Activated CD4-positive, alpha-beta T cell treated with anti-CD3 and anti-CD28 coated beads for 36 hours (primary cell): ENCODE results near the gene SDK1. TPM values are rescaled to one million over a fixed set of nuclear protein-coding genes. Genes with fewer than 3 reads are reported as not detected.

Source experiments
- ATAC-seq: fragments of 200-7000 bp; cut with Tn5 transposase; one replicate; pipeline ENCODE4 v1.10.0; 2021; ENCODE audit warnings: mild to moderate bottlenecking, moderate library complexity
- CTCF ChIA-PET: fragments of 350-600 bp; sonication (Branson Sonifier 250); formaldehyde crosslinking; loops from one replicate; lab custom pipeline; 2021; ENCODE audit warnings: antibody characterized with exemption; lab: Charles Lee
- POLR2A ChIA-PET: fragments of 350-600 bp; sonication (Branson Sonifier 250); formaldehyde crosslinking; loops from one replicate; lab custom pipeline; 2021; ENCODE audit warnings: antibody characterized with exemption, inconsistent platforms; lab: Charles Lee
- DNase-seq: peaks from one replicate; pipeline ENCODE4 v3.0.0-alpha.2; 2020
- H3K27ac Mint-ChIP-seq: one replicate; pipeline ENCODE4 v1.8.0; 2021; ENCODE audit warnings: mixed read lengths
- H3K27me3 Mint-ChIP-seq: one replicate; pipeline ENCODE4 v1.8.0; 2021; ENCODE audit warnings: mixed read lengths
- H3K36me3 Mint-ChIP-seq: one replicate; pipeline ENCODE4 v1.8.0; 2021; ENCODE audit warnings: low read depth, mixed read lengths
- H3K4me1 Mint-ChIP-seq: one replicate; pipeline ENCODE4 v1.8.0; 2021; ENCODE audit warnings: mixed read lengths
- H3K4me3 Mint-ChIP-seq: one replicate; pipeline ENCODE4 v1.8.0; 2021; ENCODE audit warnings: mild to moderate bottlenecking, moderate library complexity, mixed read lengths
- H3K9me3 Mint-ChIP-seq: one replicate; pipeline ENCODE4 v1.8.0; 2021; ENCODE audit warnings: low read depth, mixed read lengths
- intact Hi-C, 2 experiments: fragments of 100-400 bp; cut with DNase I in 1 of 2; cut with micrococcal nuclease in 1 of 2; formaldehyde crosslinking; loops; one replicate each; pipeline versions ENCODE4 v1.14.2 to v1.15.1; 2022 to 2024; cut with DNase I, micrococcal nuclease
- total RNA-seq, 2 experiments: library from RNA; stranded (reverse); gene quantifications; one replicate each; pipeline ENCODE4 v1.2.3, GENCODE V29; 2021

The SDK1 gene
- total RNA-seq, 2 experiments from 2014 or later, result 1.1 to 1.9 TPM

DNA sequence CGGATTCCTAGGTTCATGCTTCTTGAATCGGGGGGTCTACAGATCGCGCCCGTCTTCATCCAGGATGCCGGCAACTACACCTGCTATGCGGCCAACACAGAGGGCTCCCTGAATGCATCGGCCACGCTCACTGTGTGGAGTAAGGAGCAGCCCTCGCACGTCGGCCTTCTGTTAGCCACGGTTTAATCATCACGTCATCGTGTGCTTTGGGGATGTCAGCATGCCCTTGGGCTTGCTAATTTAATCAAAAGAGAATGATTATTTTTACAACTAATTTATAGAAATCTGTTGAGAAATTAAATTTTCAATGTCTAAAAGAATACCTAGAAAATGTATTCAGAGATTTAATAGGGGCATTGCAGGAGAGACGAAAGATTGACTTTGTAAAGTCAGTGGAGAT is 668.2 kb downstream of the SDK1 start:
- CTCF ChIA-PET, result no interaction called here
- Mint-ChIP-seq H3K36me3 (no peaks in the 10 kb centered on the region), H3K27me3 (no peaks in the 10 kb centered on the region), H3K4me3 (no peak overlapping the region), H3K9me3 (no peaks in the 10 kb centered on the region), H3K27ac (no peak overlapping the region), H3K4me1 (no peaks in the 10 kb centered on the region)
- ATAC-seq, result no peak
- intact Hi-C loops, result no loop called here
- POLR2A ChIA-PET, result no interaction called here
- DNase-seq, result no peak

DNA sequence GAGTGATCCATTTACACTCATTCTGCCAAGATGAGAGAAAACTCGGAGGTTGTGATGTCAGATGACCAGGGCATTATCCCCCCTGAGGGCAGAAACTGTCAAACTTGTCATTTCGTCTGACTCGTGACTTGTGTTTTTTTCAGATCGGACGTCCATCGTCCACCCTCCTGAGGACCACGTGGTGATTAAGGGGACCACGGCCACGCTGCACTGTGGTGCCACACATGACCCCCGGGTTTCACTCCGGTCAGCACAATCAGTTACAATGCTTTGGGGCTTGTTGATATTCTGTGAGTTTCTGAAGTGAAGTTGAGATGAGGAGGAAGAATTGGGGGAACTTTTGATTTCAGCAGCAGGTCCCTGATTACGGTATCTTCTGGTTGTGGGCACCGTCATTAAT is 670.3 kb downstream of the SDK1 start:
- H3K4me1 Mint-ChIP-seq, result no peaks in the 10 kb centered on the region
- ChIA-PET CTCF (no interaction called here), POLR2A (no interaction called here)
- ATAC-seq (no peak), DNase-seq (no peak)
- H3K9me3 Mint-ChIP-seq, result no peaks in the 10 kb centered on the region
- intact Hi-C loops, result no loop called here
- no peak overlapping the region for H3K4me3 Mint-ChIP-seq
- H3K27me3 Mint-ChIP-seq, result no peaks in the 10 kb centered on the region
- H3K36me3 Mint-ChIP-seq, result no peaks in the 10 kb centered on the region
- H3K27ac Mint-ChIP-seq, result no peak overlapping the region

DNA sequence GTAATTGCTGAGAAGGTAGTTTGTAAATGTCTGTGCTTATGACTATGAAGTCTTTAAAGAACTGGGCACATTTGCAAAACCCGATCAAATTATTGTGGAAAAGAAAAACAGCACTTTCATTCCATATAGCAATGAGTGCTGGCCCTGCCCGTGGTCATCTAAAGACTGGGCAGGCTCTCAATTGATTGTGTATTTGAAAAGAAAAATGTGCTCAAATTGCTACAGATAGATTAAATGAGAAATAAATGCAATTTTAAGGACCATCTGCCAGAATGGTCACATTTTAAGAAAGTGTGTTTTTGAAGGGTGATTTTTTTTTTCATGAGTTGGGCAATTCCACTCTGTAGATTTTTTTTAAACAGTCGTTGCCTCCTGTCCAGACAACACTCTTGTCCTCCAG is 672.2 kb downstream of the SDK1 start:
- no peaks in the 10 kb centered on the region for H3K4me1 Mint-ChIP-seq
- no peaks in the 10 kb centered on the region for H3K9me3 Mint-ChIP-seq
- ChIA-PET POLR2A (no interaction called here), CTCF (interaction anchor here (0.5 kb wide), 1 partner anchor 15 kb away, joined by 3 read pairs; no protein-coding TSS in a partner anchor)
- H3K27me3 Mint-ChIP-seq, result no peaks in the 10 kb centered on the region
- no peak overlapping the region for H3K4me3 Mint-ChIP-seq
- DNase-seq, result no peak
- H3K36me3 Mint-ChIP-seq, result no peaks in the 10 kb centered on the region
- intact Hi-C loops, result no loop called here
- ATAC-seq, result no peak
- no peak overlapping the region for H3K27ac Mint-ChIP-seq

DNA sequence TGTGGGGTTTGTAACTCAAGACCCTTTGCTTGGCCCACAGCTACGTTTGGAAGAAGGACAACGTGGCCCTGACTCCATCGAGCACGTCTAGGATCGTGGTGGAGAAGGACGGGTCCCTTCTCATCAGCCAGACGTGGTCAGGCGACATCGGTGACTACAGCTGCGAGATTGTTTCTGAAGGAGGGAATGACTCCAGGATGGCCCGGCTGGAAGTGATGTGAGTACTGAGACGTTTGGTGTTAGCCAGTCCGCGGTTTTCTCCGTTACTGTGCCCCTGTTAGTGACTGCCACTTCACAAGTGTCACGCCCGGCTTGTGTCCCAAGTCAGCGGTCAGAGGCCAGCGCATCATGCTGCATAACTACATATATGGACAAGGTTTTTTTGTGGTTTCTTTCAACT is 673.3 kb downstream of the SDK1 start:
- Mint-ChIP-seq H3K27ac (no peak overlapping the region), H3K27me3 (no peaks in the 10 kb centered on the region), H3K4me3 (no peak overlapping the region), H3K36me3 (no peaks in the 10 kb centered on the region), H3K4me1 (no peaks in the 10 kb centered on the region), H3K9me3 (no peaks in the 10 kb centered on the region)
- DNase-seq (no peak), ATAC-seq (no peak)
- ChIA-PET CTCF (no interaction called here), POLR2A (no interaction called here)
- intact Hi-C loops, result no loop called here

DNA sequence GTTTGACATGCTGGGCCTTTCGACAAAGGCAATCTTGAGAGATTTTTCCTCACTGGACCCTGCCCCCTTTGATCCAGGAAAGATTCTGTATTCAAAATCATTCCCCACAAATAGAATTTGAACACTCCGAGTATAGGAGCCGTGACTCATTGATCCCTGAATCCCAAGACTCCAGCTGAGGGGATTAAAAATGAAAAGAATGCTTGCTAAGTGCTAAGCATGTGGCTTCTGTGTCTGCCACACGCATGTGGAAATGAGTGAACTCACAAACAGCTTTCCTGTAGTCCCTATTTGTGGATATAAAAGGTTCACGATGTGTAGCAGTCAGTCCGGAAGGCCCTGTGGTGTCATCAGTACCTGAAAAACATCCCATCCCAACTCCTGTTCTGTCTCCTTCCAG is 674.3 kb downstream of the SDK1 start:
- ChIA-PET CTCF (no interaction called here), POLR2A (no interaction called here)
- Mint-ChIP-seq H3K36me3 (no peaks in the 10 kb centered on the region), H3K27ac (no peak overlapping the region), H3K27me3 (no peaks in the 10 kb centered on the region), H3K4me1 (no peaks in the 10 kb centered on the region), H3K9me3 (no peaks in the 10 kb centered on the region), H3K4me3 (no peak overlapping the region)
- DNase-seq, result no peak
- ATAC-seq, result no peak
- intact Hi-C loops, result no loop called here

DNA sequence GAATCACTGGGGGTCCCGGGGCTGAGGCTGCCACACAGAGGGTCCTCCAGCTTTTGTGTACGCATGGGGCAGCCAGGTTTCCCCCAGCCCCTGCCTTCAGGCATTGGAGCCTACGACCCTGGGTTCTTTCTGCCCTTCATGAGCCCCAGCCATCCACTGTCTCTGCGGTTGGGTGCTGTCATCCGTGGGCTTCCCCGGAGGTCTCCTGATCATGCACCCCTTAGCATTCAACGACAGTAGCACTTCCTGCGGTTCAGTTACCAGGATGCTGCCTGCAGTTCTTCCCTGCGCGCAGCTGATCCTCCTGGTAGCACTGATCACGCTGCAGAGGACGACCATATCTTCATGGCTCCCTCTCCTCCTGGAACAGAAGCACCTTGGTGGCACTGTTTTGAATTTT is 676.3 kb downstream of the SDK1 start:
- intact Hi-C loops, result no loop called here
- no peaks in the 10 kb centered on the region for H3K4me1 Mint-ChIP-seq
- POLR2A ChIA-PET, result no interaction called here
- ATAC-seq (no peak), DNase-seq (no peak)
- H3K27ac Mint-ChIP-seq, result no peak overlapping the region
- H3K4me3 Mint-ChIP-seq, result no peak overlapping the region
- no peaks in the 10 kb centered on the region for H3K27me3 Mint-ChIP-seq
- no peaks in the 10 kb centered on the region for H3K9me3 Mint-ChIP-seq
- CTCF ChIA-PET, result no interaction called here
- no peaks in the 10 kb centered on the region for H3K36me3 Mint-ChIP-seq

DNA sequence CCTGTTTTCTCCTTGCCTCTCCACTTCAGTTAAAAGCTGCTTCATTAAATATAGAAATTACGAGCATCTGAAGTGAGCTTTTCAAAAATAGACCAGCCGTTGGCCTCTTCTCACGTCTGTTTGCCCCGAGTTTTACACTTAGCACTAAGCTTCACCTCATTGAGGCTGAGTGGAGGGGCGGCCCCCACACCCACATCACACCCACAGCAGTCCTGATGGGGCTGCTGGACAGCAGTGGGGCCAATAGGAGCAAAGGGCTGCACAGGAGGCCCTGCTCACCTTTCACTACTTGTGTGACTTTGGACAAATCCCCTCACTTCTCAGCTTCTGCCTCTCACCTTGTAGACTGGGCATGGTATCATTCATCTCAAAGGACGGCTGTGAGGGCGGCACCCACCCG is 677.8 kb downstream of the SDK1 start:
- ChIA-PET POLR2A (no interaction called here), CTCF (no interaction called here)
- Mint-ChIP-seq H3K36me3 (no peaks in the 10 kb centered on the region), H3K27ac (no peak overlapping the region), H3K27me3 (no peaks in the 10 kb centered on the region), H3K4me3 (no peak overlapping the region), H3K9me3 (no peaks in the 10 kb centered on the region), H3K4me1 (no peaks in the 10 kb centered on the region)
- intact Hi-C loops, result no loop called here
- ATAC-seq (no peak), DNase-seq (no peak)

DNA sequence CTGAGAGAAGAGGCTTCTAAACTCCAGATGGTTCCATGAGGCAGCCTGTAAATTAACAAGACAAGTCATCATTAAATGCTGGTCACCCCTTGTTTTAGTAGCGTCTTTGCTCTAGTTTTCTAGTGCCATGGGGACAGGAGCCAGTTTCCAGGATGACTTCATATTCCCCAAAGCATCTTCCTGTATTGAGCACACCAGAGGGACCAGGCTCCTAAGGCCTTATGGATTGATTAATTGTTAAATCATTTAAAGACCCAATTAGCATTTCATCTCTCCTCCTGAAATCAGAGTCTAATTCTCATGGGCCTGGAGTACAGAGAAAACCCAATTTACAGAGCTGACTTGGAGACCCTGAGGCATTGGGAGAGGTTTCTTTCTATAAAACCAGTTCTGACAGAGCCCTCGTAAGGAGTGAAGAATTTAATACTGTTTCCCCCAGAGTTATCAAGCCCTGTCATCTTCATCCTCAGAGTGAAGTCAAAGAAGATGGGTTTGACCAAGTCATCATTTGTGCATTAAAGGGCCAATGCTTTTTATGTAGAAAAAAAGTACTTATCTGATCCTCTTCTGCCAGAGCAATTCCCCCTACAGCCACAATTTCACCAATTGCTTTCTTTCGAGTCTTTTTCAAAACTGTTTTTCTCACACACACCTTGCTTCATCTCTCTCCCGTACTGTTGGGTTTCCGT is 678.7 kb downstream of the SDK1 start:
- ATAC-seq (no peak), DNase-seq (no peak)
- Mint-ChIP-seq H3K4me1 (no peaks in the 10 kb centered on the region), H3K9me3 (no peaks in the 10 kb centered on the region), H3K27me3 (no peaks in the 10 kb centered on the region), H3K4me3 (no peak overlapping the region), H3K27ac (no peak overlapping the region), H3K36me3 (no peaks in the 10 kb centered on the region)
- CTCF ChIA-PET, result no interaction called here
- intact Hi-C loops, result no loop called here
- POLR2A ChIA-PET, result no interaction called here

DNA sequence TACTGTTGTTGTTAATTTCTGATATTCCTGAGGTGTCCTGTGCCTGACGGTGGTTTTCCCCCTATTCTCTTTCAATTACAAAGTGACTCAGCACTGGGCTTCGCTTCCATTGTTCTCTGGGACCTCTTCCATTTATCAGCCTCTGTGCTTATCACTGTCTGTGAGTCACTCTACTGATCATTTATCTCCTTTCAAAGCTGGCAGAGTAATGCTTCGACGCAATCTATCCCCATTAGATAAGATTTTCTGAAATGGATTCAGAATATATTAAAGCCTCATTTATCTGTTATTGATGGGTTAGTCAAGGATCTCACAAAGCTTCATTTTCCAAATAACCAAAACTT is 679.2 kb downstream of the SDK1 start:
- CTCF ChIA-PET, result no interaction called here
- Mint-ChIP-seq H3K36me3 (no peaks in the 10 kb centered on the region), H3K9me3 (no peaks in the 10 kb centered on the region), H3K27ac (no peak overlapping the region), H3K4me1 (no peaks in the 10 kb centered on the region), H3K27me3 (no peaks in the 10 kb centered on the region), H3K4me3 (no peak overlapping the region)
- no peak for DNase-seq
- no peak for ATAC-seq
- intact Hi-C loops, result no loop called here
- POLR2A ChIA-PET, result no interaction called here

DNA sequence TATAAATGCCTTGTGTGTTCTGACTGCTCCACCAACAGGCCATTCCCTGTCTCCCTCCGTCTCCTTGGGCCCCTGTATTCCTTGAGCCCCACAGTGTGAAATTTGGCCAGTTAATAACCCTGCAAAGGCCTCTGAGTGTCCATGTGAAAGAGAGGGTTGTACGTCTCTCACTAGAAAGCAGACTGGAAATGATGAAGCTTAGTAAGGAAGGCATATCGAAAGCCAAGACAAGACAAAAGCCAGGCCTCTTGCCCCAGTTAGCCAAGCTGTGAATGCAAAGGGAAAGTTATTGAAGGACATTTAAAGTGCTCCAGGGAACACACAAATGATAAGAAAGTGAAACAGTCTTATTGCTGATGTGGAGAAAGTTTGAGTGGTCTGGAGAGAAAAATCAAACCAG is 680.2 kb downstream of the SDK1 start:
- no peak for DNase-seq
- POLR2A ChIA-PET, result no interaction called here
- Mint-ChIP-seq H3K36me3 (no peaks in the 10 kb centered on the region), H3K4me1 (no peaks in the 10 kb centered on the region), H3K4me3 (no peak overlapping the region), H3K27me3 (no peaks in the 10 kb centered on the region), H3K27ac (no peak overlapping the region), H3K9me3 (no peaks in the 10 kb centered on the region)
- CTCF ChIA-PET, result interaction anchor here (0.6 kb wide), 1 partner anchor 1376 kb away, joined by 4 read pairs; no protein-coding TSS in a partner anchor
- no peak for ATAC-seq
- intact Hi-C loops, result no loop called here

DNA sequence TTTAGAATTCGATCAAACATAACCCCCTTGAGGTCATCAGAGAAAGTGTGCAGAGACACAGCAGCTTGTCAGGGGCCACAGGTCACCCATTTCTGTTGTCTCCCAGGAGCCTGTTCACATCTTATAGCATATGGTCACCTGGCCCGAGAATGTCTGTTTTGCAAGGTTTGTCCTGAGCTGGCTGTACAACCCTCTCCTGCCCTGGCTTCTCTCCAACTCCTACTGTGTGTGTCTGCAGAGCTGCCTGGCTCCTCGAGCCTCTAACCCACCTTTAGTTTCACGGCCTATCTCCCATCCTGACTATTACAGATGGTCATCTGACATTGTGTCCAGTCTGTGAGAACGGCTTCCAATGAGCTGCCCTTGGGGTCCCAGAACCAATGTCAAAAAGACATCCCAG is 683.4 kb downstream of the SDK1 start:
- intact Hi-C loops, result no loop called here
- H3K27ac Mint-ChIP-seq, result no peak overlapping the region
- H3K27me3 Mint-ChIP-seq, result no peaks in the 10 kb centered on the region
- POLR2A ChIA-PET, result no interaction called here
- H3K4me3 Mint-ChIP-seq, result no peak overlapping the region
- no peak for ATAC-seq
- H3K4me1 Mint-ChIP-seq, result no peaks in the 10 kb centered on the region
- no peaks in the 10 kb centered on the region for H3K36me3 Mint-ChIP-seq
- H3K9me3 Mint-ChIP-seq, result no peaks in the 10 kb centered on the region
- DNase-seq, result no peak
- CTCF ChIA-PET, result interaction anchor here (0.6 kb wide), 2 partner anchors 295 to 553 kb away, joined by 3 read pairs; no protein-coding TSS in a partner anchor

DNA sequence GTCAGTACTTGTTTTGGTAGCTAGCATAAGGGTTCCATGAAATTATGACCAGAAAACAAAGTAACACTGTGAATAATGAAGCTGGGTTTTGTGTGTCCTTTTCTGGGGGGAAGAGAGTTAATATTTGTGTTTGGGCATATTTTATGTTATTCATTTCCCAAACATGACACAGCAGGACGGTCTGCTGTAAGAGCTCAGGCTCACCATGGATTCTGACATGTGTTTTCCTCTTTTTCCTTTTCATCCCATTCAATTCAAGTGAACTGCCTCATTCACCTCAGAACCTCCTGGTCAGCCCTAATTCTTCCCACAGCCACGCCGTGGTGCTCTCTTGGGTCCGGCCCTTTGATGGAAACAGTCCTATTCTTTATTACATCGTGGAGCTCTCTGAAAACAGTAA is 685.9 kb downstream of the SDK1 start:
- ChIA-PET CTCF (no interaction called here), POLR2A (no interaction called here)
- intact Hi-C loops, result no loop called here
- ATAC-seq, result no peak
- Mint-ChIP-seq H3K36me3 (no peaks in the 10 kb centered on the region), H3K27me3 (no peaks in the 10 kb centered on the region), H3K4me1 (no peaks in the 10 kb centered on the region), H3K4me3 (no peak overlapping the region), H3K27ac (no peak overlapping the region), H3K9me3 (no peaks in the 10 kb centered on the region)
- DNase-seq, result no peak
